Effector memory CD4-positive, alpha-beta T cell (primary cell): ENCODE data around the gene AOPEP.

Experiments
- DNase-seq, 3 donors: peaks; one replicate each; pipeline ENCODE4 v3.0.0-alpha.2; 2020
- H3K27ac ChIP-seq: 2 replicates; pipeline ENCODE4 v1.7.0; 2013; ENCODE audit warnings: mild to moderate bottlenecking, low read length, moderate library complexity; ENCODE audit not compliant: insufficient read depth, poor library complexity, severe bottlenecking
- H3K27me3 ChIP-seq: replicated peaks from 2 replicates; pipeline ENCODE4 v1.7.0; 2013; ENCODE audit warnings: mild to moderate bottlenecking, low read length; ENCODE audit not compliant: insufficient read depth, control insufficient read depth, poor library complexity, severe bottlenecking
- H3K36me3 ChIP-seq: 2 replicates; pipeline ENCODE4 v1.7.0; 2013; ENCODE audit warnings: mild to moderate bottlenecking, low read length, moderate library complexity; ENCODE audit not compliant: control insufficient read depth, insufficient read depth
- H3K4me1 ChIP-seq: 2 replicates; pipeline ENCODE4 v1.7.0; 2013; ENCODE audit warnings: low read length, mild to moderate bottlenecking; ENCODE audit not compliant: control insufficient read depth, insufficient read depth, poor library complexity, severe bottlenecking
- H3K4me3 ChIP-seq: 2 replicates; pipeline ENCODE4 v1.7.0; 2013; ENCODE audit warnings: low read length, low read depth, mild to moderate bottlenecking; ENCODE audit not compliant: insufficient read depth, poor library complexity, severe bottlenecking
- H3K9me3 ChIP-seq: 2 replicates; pipeline ENCODE4 v1.7.0; 2013; ENCODE audit warnings: mild to moderate bottlenecking, low read length, moderate library complexity; ENCODE audit not compliant: control insufficient read depth

Gene AOPEP

GRCh38 chr9:95024097-95024671 is 297.7 kb downstream of the AOPEP start:
- Histone ChIP-seq H3K4me1 (no peaks in the 10 kb centered on the region), H3K27ac (no peak overlapping the region), H3K4me3 (no peak overlapping the region)

DNA sequence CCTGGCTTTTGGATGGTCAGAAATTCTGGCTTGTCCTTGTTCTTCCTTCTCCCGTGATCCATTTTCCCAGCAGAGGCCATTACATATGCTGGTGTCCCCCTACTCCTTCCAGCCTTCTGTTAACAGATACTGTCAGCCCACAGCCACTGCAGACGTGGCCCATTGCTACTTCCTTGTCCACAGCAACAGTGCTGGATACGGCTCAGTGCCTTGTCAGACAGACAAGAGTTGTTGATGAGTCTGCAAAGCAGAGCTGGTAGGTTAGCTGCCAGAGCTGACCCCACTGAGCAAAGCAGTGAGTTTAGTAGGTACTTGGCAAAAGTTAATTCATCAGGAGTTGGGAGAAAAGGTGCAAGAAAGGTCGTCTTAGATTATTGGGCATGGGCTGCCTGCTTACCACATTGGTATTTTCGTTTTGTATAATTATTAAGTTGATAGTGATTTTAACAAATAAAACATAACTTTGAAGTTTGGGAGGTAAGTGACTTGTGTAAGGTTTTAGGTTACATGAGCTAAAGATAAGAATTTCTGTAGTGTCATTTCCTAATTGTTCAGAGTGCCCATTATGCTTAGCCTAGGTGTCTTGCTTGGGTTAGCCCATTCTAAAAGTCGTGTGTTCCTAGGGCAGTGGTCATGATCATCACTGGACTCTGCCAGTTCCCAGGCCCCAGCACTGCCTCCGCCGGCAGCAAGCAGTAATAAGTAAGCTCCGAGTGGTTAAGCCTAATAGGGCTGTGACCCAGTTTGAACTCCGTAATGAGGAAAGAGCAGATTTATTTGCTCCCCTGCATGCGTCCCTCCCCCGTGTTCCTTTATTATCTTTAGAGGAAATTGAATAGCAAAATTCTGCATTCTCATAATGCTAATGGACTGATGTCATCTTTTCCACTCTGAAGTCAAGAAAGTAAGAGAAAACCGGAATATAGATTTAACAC is 299.0 kb downstream of the AOPEP start:
- H3K4me3 ChIP-seq: no peak overlapping the region
- H3K27me3 ChIP-seq: no peaks in the 10 kb centered on the region
- no peaks in the 10 kb centered on the region for H3K9me3 ChIP-seq
- H3K27ac ChIP-seq: no peak overlapping the region
- DNase-seq: no peak
- no peaks in the 10 kb centered on the region for H3K4me1 ChIP-seq
- no peaks in the 10 kb centered on the region for H3K36me3 ChIP-seq

More at GRCh38 chr9:95024097-95024671, 297.7 kb downstream of the AOPEP start:
- H3K36me3 ChIP-seq: no peaks in the 10 kb centered on the region
- no peak for DNase-seq
- no peaks in the 10 kb centered on the region for H3K27me3 ChIP-seq
- no peaks in the 10 kb centered on the region for H3K9me3 ChIP-seq

DNA sequence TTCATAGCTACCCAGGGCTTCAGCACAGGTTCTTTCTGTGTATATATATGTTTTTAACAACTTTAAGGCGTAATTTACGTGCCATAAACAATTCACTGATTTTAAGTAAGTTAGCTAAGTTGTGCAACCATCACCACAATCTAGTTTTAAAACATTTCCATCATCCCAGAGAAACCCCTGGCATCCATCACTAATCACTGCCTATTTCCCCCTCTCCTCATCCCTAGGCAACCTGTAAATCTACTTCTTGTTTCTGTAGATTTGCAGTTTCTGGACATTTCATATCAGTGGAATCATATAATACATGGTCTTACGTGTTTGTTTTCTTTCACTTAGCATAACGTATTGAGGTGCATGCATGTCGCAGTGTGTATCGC is 299.6 kb downstream of the AOPEP start:
- Histone ChIP-seq H3K27ac (no peak overlapping the region), H3K4me1 (no peaks in the 10 kb centered on the region), H3K27me3 (no peaks in the 10 kb centered on the region), H3K9me3 (no peaks in the 10 kb centered on the region), H3K4me3 (no peak overlapping the region), H3K36me3 (no peaks in the 10 kb centered on the region)
- no peak for DNase-seq

GRCh38 chr9:95027914-95028852 is 301.7 kb downstream of the AOPEP start:
- Histone ChIP-seq H3K4me3 (no peak overlapping the region), H3K27me3 (no peaks in the 10 kb centered on the region), H3K36me3 (no peaks in the 10 kb centered on the region), H3K4me1 (no peaks in the 10 kb centered on the region), H3K9me3 (no peaks in the 10 kb centered on the region), H3K27ac (no peak overlapping the region)
- DNase-seq: no peak

GRCh38 chr9:95028853-95029219 is 302.3 kb downstream of the AOPEP start:
- Histone ChIP-seq H3K36me3 (no peaks in the 10 kb centered on the region), H3K27me3 (no peaks in the 10 kb centered on the region), H3K9me3 (no peaks in the 10 kb centered on the region), H3K4me1 (no peaks in the 10 kb centered on the region), H3K4me3 (no peak overlapping the region), H3K27ac (no peak overlapping the region)
- DNase-seq: no peak

DNA sequence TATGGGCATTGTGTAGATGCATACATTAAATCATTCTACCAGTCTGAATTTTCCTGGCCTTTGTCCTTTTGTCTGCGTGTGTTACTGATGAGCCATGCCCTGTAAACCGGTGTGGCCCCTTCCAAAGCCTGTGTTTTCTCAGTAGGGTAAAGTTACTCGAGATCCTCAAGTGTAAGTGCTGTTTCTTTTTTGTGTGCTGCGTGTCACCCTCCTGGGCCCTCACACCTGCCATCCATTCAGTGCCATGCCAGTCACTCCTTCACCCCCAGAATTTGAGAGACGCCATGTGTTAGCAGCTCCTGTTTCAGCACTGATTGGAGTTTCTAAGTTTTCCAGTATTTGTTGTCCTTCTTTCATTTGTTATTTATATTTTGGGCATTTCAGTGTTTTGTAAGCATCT is 302.8 kb downstream of the AOPEP start:
- H3K4me3 ChIP-seq: no peak overlapping the region
- H3K4me1 ChIP-seq: no peaks in the 10 kb centered on the region

DNA sequence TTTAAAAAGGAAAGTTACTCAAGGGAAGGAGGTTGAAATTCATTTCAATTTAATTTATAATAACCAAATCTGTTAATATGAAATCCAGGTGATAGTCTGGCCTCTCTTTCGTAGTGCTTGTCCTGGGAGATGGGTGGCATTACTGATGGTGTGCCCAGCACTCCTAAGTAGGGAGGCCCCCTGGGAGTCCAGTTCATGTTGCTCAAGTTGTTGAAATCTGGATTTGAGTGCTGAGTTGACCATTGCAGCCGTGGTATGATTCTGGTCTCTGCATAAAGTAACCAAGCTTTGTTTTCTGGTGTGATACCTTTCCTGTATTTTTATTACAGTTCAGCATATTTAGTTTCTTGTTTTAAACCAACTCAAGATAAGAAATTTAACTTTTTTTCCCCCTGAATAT is 303.2 kb downstream of the AOPEP start:
- Histone ChIP-seq H3K27ac (no peak overlapping the region), H3K9me3 (no peaks in the 10 kb centered on the region), H3K4me3 (no peak overlapping the region), H3K4me1 (no peaks in the 10 kb centered on the region), H3K36me3 (no peaks in the 10 kb centered on the region), H3K27me3 (no peaks in the 10 kb centered on the region)
- no peak for DNase-seq

More for the DNA sequence above, 302.8 kb downstream of the AOPEP start:
- Histone ChIP-seq H3K36me3 (no peaks in the 10 kb centered on the region), H3K27me3 (no peaks in the 10 kb centered on the region), H3K9me3 (no peaks in the 10 kb centered on the region), H3K27ac (no peak overlapping the region)
- no peak for DNase-seq

GRCh38 chr9:95030344-95030743 is 303.8 kb downstream of the AOPEP start:
- H3K27me3 ChIP-seq: no peaks in the 10 kb centered on the region
- H3K27ac ChIP-seq: no peak overlapping the region
- no peaks in the 10 kb centered on the region for H3K9me3 ChIP-seq
- no peak for DNase-seq
- no peaks in the 10 kb centered on the region for H3K36me3 ChIP-seq
- no peaks in the 10 kb centered on the region for H3K4me1 ChIP-seq
- no peak overlapping the region for H3K4me3 ChIP-seq

- Histone ChIP-seq H3K27me3 (no peaks in the 10 kb centered on the region), H3K36me3 (no peaks in the 10 kb centered on the region), H3K4me1 (no peaks in the 10 kb centered on the region), H3K4me3 (no peak overlapping the region), H3K27ac (no peak overlapping the region), H3K9me3 (no peaks in the 10 kb centered on the region)
- no peak for DNase-seq
Observed at GRCh38 chr9:95030920-95031642, 304.6 kb downstream of the AOPEP start.
